ENCODE measurements around the gene GFRA1. TPM values are rescaled to one million over a fixed set of nuclear protein-coding genes. Genes with fewer than 3 reads are reported as not detected.
A peak's percentile ranks its signal among the peaks of the same experiment; 100 is the strongest.
"Not testable (repeated sequence)": the region's sequence is repeated elsewhere in the genome, so short reads cannot be mapped to it uniquely, and the experiment has no call there.

The GFRA1 gene
- total and polyA plus RNA-seq, 4 donors: 30.5 to 109 (median 55.1) TPM

DNA sequence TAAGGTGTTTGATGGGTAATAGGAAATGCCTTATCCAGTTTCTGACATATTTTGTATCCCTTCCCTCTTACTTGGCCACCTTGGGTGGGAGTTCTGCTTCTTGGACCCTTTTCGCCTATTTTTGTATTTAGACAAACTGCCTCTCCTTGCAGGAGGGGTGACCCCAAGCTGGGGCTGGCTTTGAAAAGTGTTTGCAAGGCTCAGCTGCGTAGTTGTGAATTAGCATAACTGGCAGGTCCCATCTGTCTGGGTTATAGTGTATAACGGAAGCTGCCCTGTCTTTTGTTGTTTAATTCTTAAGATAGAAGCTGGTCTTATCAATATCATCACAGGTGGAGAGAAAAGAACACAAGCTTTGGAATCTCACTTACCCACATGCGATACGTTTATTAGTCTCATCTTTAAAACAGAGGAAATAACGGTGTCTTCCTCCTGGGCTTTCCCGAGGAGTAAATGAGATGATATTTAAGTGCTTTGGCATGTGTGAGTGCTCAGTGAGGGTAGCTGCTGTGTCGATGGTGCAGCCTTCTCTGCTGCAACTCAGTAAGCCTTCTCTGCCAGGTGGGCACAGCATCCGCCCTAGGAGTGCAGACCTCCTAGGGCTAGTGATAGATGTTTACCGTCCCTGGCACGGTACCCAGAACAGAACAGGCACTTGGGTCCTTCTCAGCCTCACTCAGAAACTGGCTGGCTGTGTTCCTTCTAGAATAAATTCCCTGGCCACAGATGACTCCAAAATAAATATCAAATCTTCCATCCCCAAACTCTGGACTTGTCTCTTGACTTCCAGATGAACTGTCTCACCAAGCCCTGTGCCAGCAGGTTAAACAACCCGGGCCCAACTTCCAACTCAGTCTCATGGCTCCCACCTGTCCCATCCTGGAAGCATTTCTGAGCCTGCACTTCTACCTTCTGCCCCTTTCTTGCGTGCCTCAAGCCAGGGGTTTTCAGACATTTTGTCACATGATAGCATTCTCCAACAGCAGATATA lies 227.3 kb downstream of the GFRA1 start:
- no peaks in the 10 kb centered on the region for H3K9me3 ChIP-seq (ENCODE audit: control insufficient read depth, insufficient read depth, low read length)
- H3K36me3 ChIP-seq (ENCODE audit: control insufficient read depth, insufficient read depth, low read length): no peaks in the 10 kb centered on the region
- H3K27ac ChIP-seq (ENCODE audit: low read depth, low read length): no peak overlapping the region
- H3K27me3 ChIP-seq (ENCODE audit: control insufficient read depth, insufficient read depth, low read length): no peaks in the 10 kb centered on the region
- H3K4me1 ChIP-seq (ENCODE audit: control insufficient read depth, insufficient read depth, low read length): peaks cover 8% of the 10 kb centered on the region
- DNase-seq (ENCODE audit: low read depth in 4 of 6, low spot score in 6 of 6): peak in 2 of 6 donors; percentile 74 to 80
- 26% methylated on average over 6 of the region's 13 CpGs for WGBS (ENCODE audit: insufficient coverage)
- H3K4me3 ChIP-seq (ENCODE audit: low read depth, low read length): no peak overlapping the region

DNA sequence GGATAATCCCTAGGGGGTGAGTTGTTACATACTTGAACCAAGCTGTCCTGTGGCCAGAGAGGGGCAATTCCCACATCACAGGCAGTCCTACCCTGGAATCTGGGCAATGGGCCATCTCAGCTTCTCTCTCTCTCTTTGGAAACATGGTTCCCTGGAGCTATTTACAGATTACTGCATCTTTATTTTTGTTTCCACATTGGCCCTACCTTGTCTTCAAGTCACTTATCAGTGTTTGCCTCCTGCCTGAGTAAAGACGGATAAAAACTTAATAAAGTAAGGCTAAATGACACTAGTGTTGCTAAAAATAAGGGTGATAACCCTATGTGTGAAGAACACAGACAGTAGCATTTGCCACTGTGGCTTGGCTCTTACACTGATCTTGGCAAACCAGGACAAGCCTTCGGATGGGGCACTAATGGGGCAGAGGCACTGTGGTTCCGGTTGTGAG lies 228.2 kb downstream of the GFRA1 start:
- Histone ChIP-seq H3K36me3 (ENCODE audit: control insufficient read depth, insufficient read depth, low read length) (no peaks in the 10 kb centered on the region), H3K9me3 (ENCODE audit: control insufficient read depth, insufficient read depth, low read length) (no peaks in the 10 kb centered on the region), H3K27me3 (ENCODE audit: control insufficient read depth, insufficient read depth, low read length) (no peaks in the 10 kb centered on the region), H3K4me1 (ENCODE audit: control insufficient read depth, insufficient read depth, low read length) (peaks cover 8% of the 10 kb centered on the region), H3K4me3 (ENCODE audit: low read depth, low read length) (no peak overlapping the region), H3K27ac (ENCODE audit: low read depth, low read length) (no peak overlapping the region)
- 62% methylated on average over 2 of the region's 3 CpGs for WGBS (ENCODE audit: insufficient coverage)
- peak in 2 of 6 donors; percentile 21 to 64 for DNase-seq (ENCODE audit: low read depth in 4 of 6, low spot score in 6 of 6)

DNA sequence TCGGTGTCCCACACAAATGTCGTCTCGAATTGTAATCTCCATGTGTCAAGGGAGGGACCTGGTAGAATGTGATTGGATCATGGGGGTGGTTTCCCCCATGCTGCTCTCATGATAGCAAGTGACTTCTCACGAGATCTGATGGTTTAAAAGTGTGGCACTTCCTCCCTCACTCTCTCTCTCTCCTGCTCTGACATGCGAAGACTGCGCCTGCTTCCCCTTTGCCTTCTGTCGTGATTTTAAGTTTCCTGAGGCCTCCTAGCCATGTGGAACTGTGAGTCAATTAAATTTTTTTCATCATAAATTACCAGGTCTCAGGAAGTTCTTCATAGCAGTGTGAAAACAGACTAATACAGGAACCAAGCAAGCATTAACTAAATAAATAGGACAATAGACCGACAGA lies 229.1 kb downstream of the GFRA1 start:
- DNase-seq (ENCODE audit: low read depth in 4 of 6, low spot score in 6 of 6): no peak
- Histone ChIP-seq H3K4me1 (ENCODE audit: control insufficient read depth, insufficient read depth, low read length) (peaks cover 8% of the 10 kb centered on the region), H3K36me3 (ENCODE audit: control insufficient read depth, insufficient read depth, low read length) (no peaks in the 10 kb centered on the region), H3K27me3 (ENCODE audit: control insufficient read depth, insufficient read depth, low read length) (no peaks in the 10 kb centered on the region), H3K9me3 (ENCODE audit: control insufficient read depth, insufficient read depth, low read length) (no peaks in the 10 kb centered on the region), H3K27ac (ENCODE audit: low read depth, low read length) (no peak overlapping the region), H3K4me3 (ENCODE audit: low read depth, low read length) (no peak overlapping the region)
- WGBS (ENCODE audit: insufficient coverage): 75% methylated on average over 2 of the region's 8 CpGs

DNA sequence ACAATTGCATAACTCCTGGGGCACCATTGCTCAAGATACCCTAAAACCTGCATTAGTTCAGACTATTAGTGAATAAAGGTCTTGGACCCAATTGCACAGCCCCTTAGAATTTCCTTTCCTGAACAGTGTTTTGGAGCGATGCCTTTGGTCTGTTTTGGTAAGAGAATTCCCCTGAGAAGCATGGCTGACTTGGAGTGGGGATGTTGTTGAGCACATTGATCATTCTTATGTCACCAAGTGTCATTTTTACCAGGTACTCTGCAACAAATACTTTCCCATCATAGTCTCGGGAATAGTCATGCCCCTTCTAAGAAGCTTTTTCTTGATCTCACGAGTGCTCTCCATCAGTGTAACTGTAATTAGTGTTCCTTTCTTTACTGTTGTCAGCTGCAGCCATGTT lies 229.7 kb downstream of the GFRA1 start:
- no peaks in the 10 kb centered on the region for H3K9me3 ChIP-seq (ENCODE audit: control insufficient read depth, insufficient read depth, low read length)
- peaks cover 8% of the 10 kb centered on the region for H3K4me1 ChIP-seq (ENCODE audit: control insufficient read depth, insufficient read depth, low read length)
- no peaks in the 10 kb centered on the region for H3K36me3 ChIP-seq (ENCODE audit: control insufficient read depth, insufficient read depth, low read length)
- WGBS (ENCODE audit: insufficient coverage): 82% methylated on average over 2 of the region's 3 CpGs
- H3K27ac ChIP-seq (ENCODE audit: low read depth, low read length): no peak overlapping the region
- DNase-seq (ENCODE audit: low read depth in 4 of 6, low spot score in 6 of 6): no peak
- H3K27me3 ChIP-seq (ENCODE audit: control insufficient read depth, insufficient read depth, low read length): no peaks in the 10 kb centered on the region
- H3K4me3 ChIP-seq (ENCODE audit: low read depth, low read length): no peak overlapping the region

DNA sequence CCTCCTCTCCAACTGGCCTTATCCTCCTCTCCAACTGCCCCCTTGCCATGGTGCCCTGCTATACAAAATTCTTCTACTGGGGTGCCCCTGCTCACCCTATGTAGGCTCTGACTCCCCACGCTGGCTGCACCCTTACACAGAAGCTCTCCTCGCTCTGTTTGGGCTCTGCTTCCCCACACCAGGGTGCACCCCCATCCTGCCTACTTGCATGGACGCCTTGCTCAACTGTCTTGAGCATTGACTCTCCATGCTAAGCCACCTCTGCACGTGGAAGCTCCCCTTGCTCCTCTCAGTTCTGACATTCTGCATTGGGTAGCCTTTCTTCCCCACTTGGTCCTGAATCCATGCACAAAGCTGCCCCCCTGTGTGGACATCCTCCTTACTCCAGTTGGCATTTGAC lies 231.1 kb downstream of the GFRA1 start:
- DNase-seq (ENCODE audit: low read depth in 4 of 6, low spot score in 6 of 6): no peak
- Histone ChIP-seq H3K36me3 (ENCODE audit: control insufficient read depth, insufficient read depth, low read length) (no peaks in the 10 kb centered on the region), H3K27me3 (ENCODE audit: control insufficient read depth, insufficient read depth, low read length) (no peaks in the 10 kb centered on the region), H3K4me3 (ENCODE audit: low read depth, low read length) (no peak overlapping the region), H3K9me3 (ENCODE audit: control insufficient read depth, insufficient read depth, low read length) (no peaks in the 10 kb centered on the region), H3K27ac (ENCODE audit: low read depth, low read length) (no peak overlapping the region), H3K4me1 (ENCODE audit: control insufficient read depth, insufficient read depth, low read length) (peaks cover 8% of the 10 kb centered on the region)
- WGBS (ENCODE audit: insufficient coverage): 89% methylated on average over 4 of the region's 4 CpGs

DNA sequence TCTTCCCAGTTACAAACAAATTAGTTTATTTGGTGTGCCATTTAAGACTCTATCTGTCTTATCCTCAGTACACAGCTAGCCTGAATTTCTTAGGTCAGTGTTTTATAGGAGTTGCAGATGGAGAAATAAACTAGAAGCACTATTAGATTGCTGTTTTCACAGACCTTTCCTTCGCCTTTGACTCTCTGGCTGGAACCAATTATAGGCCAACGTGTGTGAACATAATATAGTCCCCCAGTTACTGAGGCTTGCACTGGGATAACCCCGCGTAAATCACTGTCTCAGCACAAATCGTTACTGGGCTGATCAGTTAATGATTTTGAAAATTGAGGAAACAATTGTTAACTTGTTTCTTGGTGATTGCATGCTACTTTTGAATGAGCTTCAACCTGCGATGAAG lies 233.4 kb downstream of the GFRA1 start:
- Histone ChIP-seq H3K9me3 (ENCODE audit: control insufficient read depth, insufficient read depth, low read length) (no peaks in the 10 kb centered on the region), H3K27me3 (ENCODE audit: control insufficient read depth, insufficient read depth, low read length) (no peaks in the 10 kb centered on the region), H3K36me3 (ENCODE audit: control insufficient read depth, insufficient read depth, low read length) (no peaks in the 10 kb centered on the region), H3K4me3 (ENCODE audit: low read depth, low read length) (no peak overlapping the region), H3K4me1 (ENCODE audit: control insufficient read depth, insufficient read depth, low read length) (no peaks in the 10 kb centered on the region), H3K27ac (ENCODE audit: low read depth, low read length) (no peak overlapping the region)
- WGBS (ENCODE audit: insufficient coverage): 65% methylated on average over 5 of the region's 6 CpGs
- peak in 1 of 6 donors; percentile 14 for DNase-seq (ENCODE audit: low read depth in 4 of 6, low spot score in 6 of 6)

DNA sequence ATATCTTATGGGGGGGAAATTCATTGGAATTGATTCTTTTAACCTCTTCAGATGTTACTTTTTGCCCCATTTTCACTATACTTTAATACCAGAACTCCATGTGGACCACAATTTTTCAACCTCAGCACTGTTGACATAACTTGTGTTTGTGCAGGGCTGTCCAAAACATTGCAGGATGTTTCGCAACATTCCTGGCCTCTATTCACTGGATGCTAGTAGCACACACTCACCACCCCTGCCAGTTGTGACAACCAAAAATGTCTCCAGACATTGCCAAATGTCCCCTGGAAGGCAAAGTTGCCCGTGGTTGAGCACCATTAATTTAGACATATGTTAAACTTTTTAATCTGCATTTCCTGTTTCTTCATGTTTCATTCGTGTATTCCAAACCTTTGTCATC lies 234.7 kb downstream of the GFRA1 start:
- H3K36me3 ChIP-seq (ENCODE audit: control insufficient read depth, insufficient read depth, low read length): no peaks in the 10 kb centered on the region
- no peaks in the 10 kb centered on the region for H3K27me3 ChIP-seq (ENCODE audit: control insufficient read depth, insufficient read depth, low read length)
- no peak overlapping the region for H3K4me3 ChIP-seq (ENCODE audit: low read depth, low read length)
- no peak overlapping the region for H3K27ac ChIP-seq (ENCODE audit: low read depth, low read length)
- H3K9me3 ChIP-seq (ENCODE audit: control insufficient read depth, insufficient read depth, low read length): no peaks in the 10 kb centered on the region
- H3K4me1 ChIP-seq (ENCODE audit: control insufficient read depth, insufficient read depth, low read length): no peaks in the 10 kb centered on the region
- no peak for DNase-seq (ENCODE audit: low read depth in 4 of 6, low spot score in 6 of 6)
- 71% methylated on average over 1 of the region's 3 CpGs for WGBS (ENCODE audit: insufficient coverage)

DNA sequence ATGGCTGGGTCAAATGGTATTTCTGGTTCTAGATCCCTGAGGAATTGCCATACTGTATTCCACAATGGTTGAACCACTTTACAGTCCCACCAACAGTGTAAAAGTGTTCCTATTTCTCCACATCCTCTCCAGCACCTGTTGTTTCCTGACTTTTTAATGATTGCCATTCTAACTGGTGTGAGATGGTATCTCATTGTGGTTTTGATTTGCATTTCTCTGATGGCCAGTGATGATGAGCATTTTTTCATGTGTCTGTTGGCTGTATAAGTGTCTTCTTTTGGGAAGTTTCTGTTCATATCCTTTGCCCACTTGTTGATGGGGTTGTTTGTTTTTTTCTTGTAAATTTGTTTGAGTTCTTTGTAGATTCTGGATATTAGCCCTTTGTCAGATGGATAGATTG lies 237.6 kb downstream of the GFRA1 start:
- not testable (repeated sequence) for DNase-seq (ENCODE audit: low read depth in 4 of 6, low spot score in 6 of 6); H3K4me3 ChIP-seq (ENCODE audit: low read depth, low read length); H3K27ac ChIP-seq (ENCODE audit: low read depth, low read length); H3K4me1 ChIP-seq (ENCODE audit: control insufficient read depth, insufficient read depth, low read length); H3K27me3 ChIP-seq (ENCODE audit: control insufficient read depth, insufficient read depth, low read length); H3K9me3 ChIP-seq (ENCODE audit: control insufficient read depth, insufficient read depth, low read length); H3K36me3 ChIP-seq (ENCODE audit: control insufficient read depth, insufficient read depth, low read length)

DNA sequence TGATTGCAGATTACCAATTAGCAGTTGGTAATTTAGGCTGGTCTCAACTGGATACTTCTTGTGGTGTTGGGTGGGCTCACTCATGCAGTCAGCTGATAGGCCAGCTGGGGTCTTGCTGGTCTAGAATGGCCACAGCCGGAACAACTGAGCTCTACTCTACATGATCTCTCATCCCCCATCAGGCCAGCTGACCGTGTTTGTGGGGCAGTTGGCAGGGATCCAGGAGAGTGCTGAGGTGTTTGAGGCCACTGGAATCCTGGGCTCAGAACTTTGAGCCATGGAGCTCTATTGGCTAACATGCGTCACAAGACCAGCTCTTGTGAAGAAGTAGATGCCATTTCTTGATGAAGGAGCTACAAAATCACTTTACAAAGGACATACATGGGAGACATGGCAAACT lies 242.4 kb downstream of the GFRA1 start:
- 100% methylated on average over 1 of the region's 3 CpGs for WGBS (ENCODE audit: insufficient coverage)
- DNase-seq (ENCODE audit: low read depth in 4 of 6, low spot score in 6 of 6): no peak
- no peaks in the 10 kb centered on the region for H3K27me3 ChIP-seq (ENCODE audit: control insufficient read depth, insufficient read depth, low read length)
- H3K4me3 ChIP-seq (ENCODE audit: low read depth, low read length): no peak overlapping the region
- H3K4me1 ChIP-seq (ENCODE audit: control insufficient read depth, insufficient read depth, low read length): no peaks in the 10 kb centered on the region
- H3K36me3 ChIP-seq (ENCODE audit: control insufficient read depth, insufficient read depth, low read length): no peaks in the 10 kb centered on the region
- H3K27ac ChIP-seq (ENCODE audit: low read depth, low read length): no peak overlapping the region
- H3K9me3 ChIP-seq (ENCODE audit: control insufficient read depth, insufficient read depth, low read length): no peaks in the 10 kb centered on the region

DNA sequence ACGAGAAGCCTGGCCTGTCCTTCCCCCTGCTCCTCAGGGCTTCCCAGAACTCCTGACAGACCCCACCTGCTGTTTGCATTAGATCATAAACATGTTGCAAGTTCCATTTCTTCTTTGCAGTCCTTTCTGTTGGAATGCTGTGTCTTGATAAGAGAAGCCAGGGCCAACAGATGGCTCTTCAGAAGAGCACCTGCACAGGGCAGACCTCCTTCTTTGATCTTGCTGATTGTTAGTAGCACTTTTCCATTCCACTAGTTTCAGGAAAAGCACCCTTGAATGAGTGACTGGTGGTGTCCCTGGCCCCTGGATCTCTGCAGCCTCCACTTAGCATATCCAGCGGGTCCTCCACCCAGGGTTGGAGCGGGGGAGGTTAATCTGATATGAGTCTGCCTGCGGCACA lies 243.2 kb downstream of the GFRA1 start:
- WGBS (ENCODE audit: insufficient coverage): 75% methylated on average over 4 of the region's 4 CpGs

More for the DNA sequence above, 243.2 kb downstream of the GFRA1 start:
- Histone ChIP-seq H3K4me3 (ENCODE audit: low read depth, low read length) (no peak overlapping the region), H3K27ac (ENCODE audit: low read depth, low read length) (no peak overlapping the region), H3K36me3 (ENCODE audit: control insufficient read depth, insufficient read depth, low read length) (no peaks in the 10 kb centered on the region), H3K9me3 (ENCODE audit: control insufficient read depth, insufficient read depth, low read length) (no peaks in the 10 kb centered on the region), H3K27me3 (ENCODE audit: control insufficient read depth, insufficient read depth, low read length) (no peaks in the 10 kb centered on the region), H3K4me1 (ENCODE audit: control insufficient read depth, insufficient read depth, low read length) (no peaks in the 10 kb centered on the region)
- no peak for DNase-seq (ENCODE audit: low read depth in 4 of 6, low spot score in 6 of 6)

All from spinal cord (tissue), 10 donors.